HG02610 (cell line): ENCODE measurements around the gene FBXL20.
"Not testable (repeated sequence)": the region's sequence is repeated elsewhere in the genome, so short reads cannot be mapped to it uniquely, and the experiment has no call there.

Experiments
- ATAC-seq: cut with Tn5 transposase; IDR thresholded peaks from one replicate; pipeline ENCODE4 v1.9.1; 2021; ENCODE audit warnings: mild to moderate bottlenecking, moderate library complexity; ENCODE audit not compliant: unreplicated experiment

FBXL20 gene

DNA sequence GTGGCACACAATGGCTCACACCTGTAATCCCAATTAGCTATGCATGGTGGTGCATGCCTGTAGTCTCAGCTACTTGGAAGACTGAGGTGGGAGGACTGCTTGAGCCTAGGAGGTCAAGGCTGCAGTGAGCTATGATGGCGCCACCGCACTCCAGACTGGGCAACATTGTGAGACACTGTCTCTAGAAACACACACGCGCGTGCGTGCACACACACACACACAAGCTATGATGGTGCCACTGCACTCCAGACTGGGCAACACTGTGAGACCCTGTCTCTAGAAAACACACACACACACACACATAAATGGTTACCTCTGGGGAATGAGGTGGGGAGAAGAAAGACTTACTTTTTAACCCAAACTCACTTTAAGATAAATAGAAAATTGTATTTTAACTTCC, 16.4 kb downstream of the FBXL20 start:
- ATAC-seq = no peak

GRCh38 chr17:39380144-39380543, 21.3 kb downstream of the FBXL20 start:
- ATAC-seq = no peak

DNA sequence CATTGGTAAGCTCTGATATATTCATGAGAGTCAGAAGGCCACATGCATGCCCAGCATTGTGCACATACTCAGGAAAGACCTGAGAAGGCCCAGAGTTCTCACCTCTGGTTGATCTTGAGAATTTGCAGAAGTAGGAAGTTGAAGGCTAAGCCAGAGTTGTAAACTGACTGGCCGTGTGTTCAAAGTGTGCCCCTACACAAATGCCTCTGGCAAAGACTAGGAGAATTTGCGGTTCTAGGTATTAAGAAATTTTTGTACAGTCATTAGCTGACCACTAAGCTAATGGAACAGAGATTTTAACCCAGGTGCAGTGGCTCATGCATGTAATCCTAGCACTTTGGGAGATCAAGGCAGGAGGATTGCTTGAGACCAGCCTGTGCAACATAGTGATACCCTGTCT, 25.0 kb downstream of the FBXL20 start:
- ATAC-seq = no peak

DNA sequence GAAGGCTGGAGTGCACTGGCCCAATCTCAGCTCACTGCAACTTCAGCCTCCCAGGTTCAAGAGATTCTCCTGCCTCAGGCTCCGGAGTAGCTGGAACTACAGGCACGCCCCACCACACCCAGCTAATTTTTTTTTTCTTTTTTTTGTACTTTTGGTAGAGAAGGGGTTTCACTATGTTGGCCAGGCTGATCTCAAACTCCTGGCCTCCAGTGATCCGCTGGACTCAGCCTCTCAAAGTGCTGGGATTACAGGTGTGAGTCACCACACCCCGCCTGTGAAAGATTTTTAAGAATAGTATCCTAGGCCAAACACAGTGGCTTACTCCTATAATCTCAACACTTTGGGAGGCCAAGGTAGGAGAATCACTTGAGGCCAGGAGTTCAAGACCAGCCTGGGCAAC, 33.6 kb downstream of the FBXL20 start:
- ATAC-seq = not testable (repeated sequence)

DNA sequence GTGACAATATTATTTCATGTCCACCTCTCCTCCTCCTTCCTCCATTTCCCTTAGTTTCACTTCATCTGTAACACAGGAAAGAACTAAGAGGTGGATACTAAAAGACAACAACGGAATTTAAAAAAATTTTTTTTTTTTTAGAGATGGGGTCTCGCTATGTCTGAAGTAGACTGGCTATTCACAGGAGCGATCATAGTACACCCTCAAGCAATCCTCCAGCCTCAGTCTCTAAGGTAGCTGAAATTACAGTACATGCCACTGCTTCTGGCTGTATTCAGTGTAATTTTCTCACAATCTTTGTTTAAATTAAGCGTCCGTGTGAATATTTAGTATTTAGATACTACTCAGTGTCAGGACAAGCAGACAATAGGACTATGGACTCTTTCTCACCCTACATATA, 35.6 kb downstream of the FBXL20 start:
- ATAC-seq = no peak

GRCh38 chr17:39365242-39365641, 36.2 kb downstream of the FBXL20 start:
- no peak for ATAC-seq

GRCh38 chr17:39364236-39365025, 37.0 kb downstream of the FBXL20 start:
- no peak for ATAC-seq

DNA sequence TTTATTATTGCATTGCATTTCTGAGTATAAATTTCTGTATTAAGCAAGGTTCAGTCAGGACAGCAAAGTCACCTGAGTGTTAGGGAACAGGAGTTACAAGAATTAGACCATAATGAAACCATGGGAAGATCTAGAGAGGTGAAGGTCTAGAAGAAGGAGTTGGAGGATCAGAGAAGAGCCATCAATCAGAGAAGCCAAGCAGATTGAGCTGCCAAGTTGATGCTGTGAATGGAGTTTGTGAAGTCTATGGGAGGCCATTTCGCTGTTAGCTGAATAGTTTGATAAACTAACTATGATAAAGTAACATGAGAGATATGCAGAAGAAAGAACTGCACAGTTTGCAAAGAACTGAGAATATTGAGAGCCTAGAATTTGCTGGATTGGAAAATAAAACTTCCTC, 40.4 kb downstream of the FBXL20 start:
- no peak for ATAC-seq

- ATAC-seq = no peak
These were observed 40.9 kb downstream of the FBXL20 start for GRCh38 chr17:39360537-39360936.

DNA sequence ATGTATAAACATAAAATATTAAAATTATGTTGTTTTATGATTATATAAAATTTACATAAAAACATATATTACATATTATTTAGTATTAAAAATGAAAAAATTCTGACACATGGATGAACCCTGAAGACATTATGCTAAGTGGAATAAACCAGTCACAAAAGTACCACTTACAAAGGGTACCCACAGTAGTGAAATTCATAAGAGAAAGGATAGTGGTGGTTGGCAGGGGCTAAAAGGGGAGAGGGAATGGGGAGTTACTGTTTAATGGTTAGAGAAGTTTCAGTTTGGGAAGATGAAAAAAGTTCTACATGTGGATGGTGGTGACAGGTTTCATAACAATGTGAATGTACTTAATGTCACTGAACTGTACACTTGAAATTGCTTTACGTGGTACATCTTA, 41.4 kb downstream of the FBXL20 start:
- no peak for ATAC-seq

- ATAC-seq = no peak
These were observed 43.4 kb downstream of the FBXL20 start for GRCh38 chr17:39357986-39358385.

- ATAC-seq = no peak
These were observed 43.9 kb downstream of the FBXL20 start for GRCh38 chr17:39357488-39357887.

- ATAC-seq = no peak
These were observed 48.4 kb downstream of the FBXL20 start for GRCh38 chr17:39352986-39353385.

- ATAC-seq = no peak
These were observed 48.9 kb downstream of the FBXL20 start for GRCh38 chr17:39352511-39352910.

- ATAC-seq = no peak
These were observed 49.9 kb downstream of the FBXL20 start for GRCh38 chr17:39351508-39351907.

DNA sequence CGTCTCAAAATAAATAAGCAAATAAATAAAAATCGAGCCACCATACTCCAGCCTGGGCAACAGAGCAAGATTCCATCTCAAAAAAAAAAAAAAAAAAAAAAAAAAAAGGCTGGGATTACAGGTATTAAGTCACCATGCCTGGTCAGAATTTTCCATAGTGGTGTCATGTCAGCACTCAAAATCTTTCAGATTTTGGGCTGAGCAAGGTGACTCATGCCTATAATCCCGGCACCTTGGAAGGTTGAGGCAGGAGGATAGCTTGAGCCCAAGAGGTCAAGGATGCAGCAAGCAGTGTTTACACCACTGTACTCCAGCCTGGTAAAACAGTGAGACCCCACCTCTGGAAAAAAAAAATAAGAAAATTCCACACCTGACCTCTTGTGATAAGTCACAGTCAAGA, 52.2 kb downstream of the FBXL20 start:
- ATAC-seq = no peak

DNA sequence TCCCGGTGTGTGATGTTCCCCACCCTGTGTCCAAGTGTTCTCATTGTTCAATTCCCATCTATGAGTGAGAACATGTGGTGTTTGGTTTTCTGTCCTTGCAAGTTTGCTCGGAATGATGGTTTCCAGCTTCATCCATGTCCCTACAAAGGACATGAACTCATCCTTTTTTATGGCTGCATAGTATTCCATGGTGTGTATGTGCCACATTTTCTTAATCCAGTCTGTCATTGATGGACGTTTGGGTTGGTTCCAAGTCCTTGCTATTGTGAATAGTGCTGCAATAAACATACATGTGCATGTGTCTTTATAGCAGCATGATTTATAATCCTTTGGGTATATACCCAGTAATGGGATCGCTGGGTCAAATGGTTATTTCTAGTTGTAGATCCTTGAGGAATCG, 54.6 kb downstream of the FBXL20 start:
- not testable (repeated sequence) for ATAC-seq

DNA sequence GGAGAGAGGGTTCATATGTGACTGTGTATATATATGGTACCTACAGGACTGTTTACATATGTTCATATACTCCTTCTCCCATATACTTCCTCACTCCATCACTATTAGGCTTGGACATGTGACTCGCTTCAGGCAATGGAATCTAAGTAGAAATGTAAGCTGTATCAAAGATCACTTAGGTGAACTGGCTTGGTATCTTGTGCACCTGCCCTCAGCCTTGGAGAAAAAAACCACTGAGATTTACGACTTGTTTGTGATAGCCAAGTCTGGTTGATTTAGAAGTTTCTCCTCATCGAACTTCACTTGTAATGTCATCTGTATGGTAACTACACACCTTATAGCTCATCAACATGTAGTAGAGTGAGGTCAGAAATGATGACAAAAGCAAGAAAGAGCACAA, 59.9 kb downstream of the FBXL20 start:
- no peak for ATAC-seq

DNA sequence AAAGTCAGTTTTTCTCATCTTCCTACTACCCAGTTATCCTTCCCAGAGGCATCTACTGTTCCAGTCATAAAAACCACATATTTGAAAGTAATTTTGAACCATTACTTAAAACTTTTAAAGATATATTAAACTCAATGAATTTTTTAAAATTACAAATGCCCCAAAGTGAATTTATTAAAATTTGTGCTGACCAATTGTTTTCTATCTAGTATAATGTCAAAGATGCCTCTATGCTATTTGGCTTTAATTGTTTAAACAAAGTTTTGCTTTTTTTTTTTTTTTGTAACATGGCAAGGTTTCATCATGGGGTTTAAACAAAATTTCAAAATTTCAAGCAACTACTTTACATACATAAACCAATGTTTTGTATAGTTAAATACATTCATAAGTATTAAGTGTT, 60.7 kb downstream of the FBXL20 start:
- ATAC-seq = no peak

- ATAC-seq = no peak
These were observed 62.2 kb downstream of the FBXL20 start for GRCh38 chr17:39339272-39339671.

- not testable (repeated sequence) for ATAC-seq
These were observed 63.8 kb downstream of the FBXL20 start for GRCh38 chr17:39337649-39338048.

- ATAC-seq = no peak
These were observed 65.7 kb downstream of the FBXL20 start for GRCh38 chr17:39335704-39336223.
